Keratinocyte (primary cell): Measurements from ENCODE around the gene CDC23. TPM values are rescaled to one million over a fixed set of nuclear protein-coding genes. Genes with fewer than 3 reads are reported as not detected.

Experiments
- DNase-seq: peaks from one replicate; pipeline ENCODE4 v3.0.0-alpha.2; 2011; ENCODE audit warnings: low read depth, missing footprints, low spot score
- FAIRE-seq: peaks from 2 replicates; lab custom pipeline; 2011; peaks lifted over from hg19 to GRCh38; lab: Jason Lieb, UNC
- H2AFZ ChIP-seq: 2 replicates; pipeline ENCODE4 v1.6.0; 2012; ENCODE audit warnings: low read length, control low read depth, inconsistent platforms; ENCODE audit not compliant: control insufficient read depth
- H3K27ac ChIP-seq: 2 replicates; pipeline ENCODE4 v1.5.1; 2011; ENCODE audit warnings: low read length; ENCODE audit not compliant: control insufficient read depth, insufficient read depth
- H3K27me3 ChIP-seq: 3 replicates; pipeline ENCODE4 v1.6.0; 2011; ENCODE audit warnings: low read length; ENCODE audit not compliant: control insufficient read depth, insufficient read depth; ENCODE audit errors: extremely low read depth
- H3K36me3 ChIP-seq, 2 experiments: 2 replicates in 1 of 2; 3 replicates in 1 of 2; pipeline ENCODE4 v1.5.1; 2011; ENCODE audit warnings: low read length in 2 of 2, mild to moderate bottlenecking in 1 of 2; ENCODE audit not compliant: control insufficient read depth in 2 of 2, insufficient read depth in 2 of 2; ENCODE audit errors: extremely low read depth in 1 of 2
- H3K4me1 ChIP-seq: 3 replicates; pipeline ENCODE4 v1.5.1; 2011; ENCODE audit warnings: low read length; ENCODE audit not compliant: control insufficient read depth, insufficient read depth; ENCODE audit errors: extremely low read depth
- H3K4me2 ChIP-seq: 3 replicates; pipeline ENCODE4 v1.6.0; 2011; ENCODE audit warnings: low read depth, low read length; ENCODE audit not compliant: control insufficient read depth, insufficient read depth; ENCODE audit errors: extremely low read depth
- H3K4me3 ChIP-seq, 3 experiments: fragments of 200-600 bp in 1 of 3; sonication (generic) in 1 of 3; 2 replicates in 2 of 3; 3 replicates in 1 of 3; pipeline ENCODE4 v1.5.1; 2011 to 2016; ENCODE audit warnings: low read length in 3 of 3, mild to moderate bottlenecking in 3 of 3, control low read depth in 2 of 3, inconsistent platforms in 1 of 3, low read depth in 1 of 3, mixed read lengths in 1 of 3, mixed run types in 1 of 3, moderate library complexity in 1 of 3; ENCODE audit not compliant: control insufficient read depth in 2 of 3, insufficient read depth in 2 of 3; ENCODE audit errors: extremely low read depth in 1 of 3
- H3K79me2 ChIP-seq: 2 replicates; pipeline ENCODE4 v1.6.0; 2012; ENCODE audit warnings: low read length; ENCODE audit not compliant: control insufficient read depth, insufficient read depth
- H3K9ac ChIP-seq: 3 replicates; pipeline ENCODE4 v1.6.0; 2011; ENCODE audit warnings: low read length; ENCODE audit not compliant: control insufficient read depth, insufficient read depth; ENCODE audit errors: extremely low read depth
- H3K9me1 ChIP-seq: 3 replicates; pipeline ENCODE4 v1.6.0; 2011; ENCODE audit warnings: low read length; ENCODE audit not compliant: control insufficient read depth, insufficient read depth; ENCODE audit errors: extremely low read depth
- H3K9me3 ChIP-seq: 2 replicates; pipeline ENCODE4 v1.5.1; 2012; ENCODE audit warnings: low read depth, low read length; ENCODE audit not compliant: control insufficient read depth
- H4K20me1 ChIP-seq: 3 replicates; pipeline ENCODE4 v1.6.0; 2011; ENCODE audit warnings: low read length; ENCODE audit not compliant: control insufficient read depth, insufficient read depth; ENCODE audit errors: extremely low read depth
- EZH2 ChIP-seq: IDR thresholded peaks from one replicate; pipeline ENCODE4 v1.6.1; 2012; ENCODE audit warnings: inconsistent platforms, mild to moderate bottlenecking, low read length, moderate library complexity
- dilution Hi-C: fragments of 300-500 bp; cut with MboI; formaldehyde crosslinking; loops from one replicate; pipeline ENCODE4 v1.7.0; 2020; ENCODE audit warnings: low sequenced_read_pairs; ENCODE audit not compliant: extremely low pct_ligation_motif_present
- polyA plus RNA-seq, 5 experiments: library from polyadenylated mRNA; depleted of rRNA in 3 of 5; stranded (reverse) in 3 of 5; stranded (forward) in 1 of 5; unstranded in 1 of 5; fragments of >200 nt; gene quantifications; 1 replicate in 1 of 5; 2 replicates in 3 of 5; 3 replicates in 1 of 5; pipeline versions ENCODE4 v1.2.1 to v1.2.3, GENCODE V29; 2011 to 2012; ENCODE audit warnings: missing spikeins in 2 of 5, low read depth in 1 of 5, low replicate concordance in 1 of 5
- TF ChIP-seq, protein P1 (sequence below), 3 experiments: IDR thresholded peaks in 1 of 3; conservative IDR thresholded peaks in 1 of 3; optimal IDR thresholded peaks in 1 of 3; 2 replicates in 2 of 3; 3 replicates in 1 of 3; pipeline versions ENCODE3 to v1.5.1; 2011; ENCODE audit warnings: low read length in 3 of 3, mild to moderate bottlenecking in 3 of 3, moderate library complexity in 2 of 3, control low read depth in 1 of 3, inconsistent platforms in 1 of 3; ENCODE audit not compliant: insufficient read depth in 2 of 3; ENCODE audit errors: extremely low read depth in 1 of 3

Gene CDC23
- polyA plus RNA-seq, 1 donor (not counting 4 experiments of a cell fraction or from before 2014, with no cell fraction given), result 40.2 TPM

DNA sequence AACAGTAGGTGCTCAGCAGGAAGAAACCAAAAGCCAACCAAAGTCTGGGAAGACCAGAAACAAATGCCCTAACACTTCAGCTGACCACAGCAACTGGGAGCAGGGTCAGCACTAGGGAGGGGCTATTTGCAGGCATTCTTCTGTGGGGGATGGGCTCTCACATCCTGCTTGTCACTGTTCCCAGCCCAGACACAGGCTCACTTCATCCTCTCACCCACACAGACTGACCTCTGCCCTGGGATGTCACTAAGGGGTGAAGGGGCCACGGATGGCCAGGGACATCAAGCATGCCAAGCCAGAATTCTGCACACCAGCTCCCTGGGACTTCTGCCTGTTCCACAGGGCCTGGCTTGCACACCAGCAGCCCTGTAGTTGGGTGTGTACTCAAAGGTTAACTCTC, 32.6 kb upstream of the CDC23 start:
- DNase-seq (no peak), FAIRE-seq (no peak)
- Histone ChIP-seq H3K4me2 (no peak overlapping the region), H3K9me3 (no peaks in the 10 kb centered on the region), H3K9me1 (no peaks in the 10 kb centered on the region), H3K36me3 (no peaks in the 10 kb centered on the region), H3K4me1 (peaks cover 3% of the 10 kb centered on the region), H3K9ac (no peak overlapping the region), H4K20me1 (no peaks in the 10 kb centered on the region), H3K79me2 (no peaks in the 10 kb centered on the region), H3K27me3 (peaks cover 35% of the 10 kb centered on the region), H2AFZ (no peak overlapping the region), H3K27ac (no peak overlapping the region), H3K4me3 (no peak overlapping the region)
- no peak for TF ChIP-seq EZH2
- TF ChIP-seq, protein P1, sequence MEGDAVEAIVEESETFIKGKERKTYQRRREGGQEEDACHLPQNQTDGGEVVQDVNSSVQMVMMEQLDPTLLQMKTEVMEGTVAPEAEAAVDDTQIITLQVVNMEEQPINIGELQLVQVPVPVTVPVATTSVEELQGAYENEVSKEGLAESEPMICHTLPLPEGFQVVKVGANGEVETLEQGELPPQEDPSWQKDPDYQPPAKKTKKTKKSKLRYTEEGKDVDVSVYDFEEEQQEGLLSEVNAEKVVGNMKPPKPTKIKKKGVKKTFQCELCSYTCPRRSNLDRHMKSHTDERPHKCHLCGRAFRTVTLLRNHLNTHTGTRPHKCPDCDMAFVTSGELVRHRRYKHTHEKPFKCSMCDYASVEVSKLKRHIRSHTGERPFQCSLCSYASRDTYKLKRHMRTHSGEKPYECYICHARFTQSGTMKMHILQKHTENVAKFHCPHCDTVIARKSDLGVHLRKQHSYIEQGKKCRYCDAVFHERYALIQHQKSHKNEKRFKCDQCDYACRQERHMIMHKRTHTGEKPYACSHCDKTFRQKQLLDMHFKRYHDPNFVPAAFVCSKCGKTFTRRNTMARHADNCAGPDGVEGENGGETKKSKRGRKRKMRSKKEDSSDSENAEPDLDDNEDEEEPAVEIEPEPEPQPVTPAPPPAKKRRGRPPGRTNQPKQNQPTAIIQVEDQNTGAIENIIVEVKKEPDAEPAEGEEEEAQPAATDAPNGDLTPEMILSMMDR (optimal IDR thresholded peaks at IDR 0.05 in 1 of 3, IDR thresholded peaks at IDR 0.05 in 1 of 3, conservative IDR thresholded peaks at IDR 0.05 in 1 of 3; ENCODE audit: extremely low read depth in 1 of 3, insufficient read depth in 2 of 3, low read length in 3 of 3), result no peak
- dilution Hi-C loops, result no loop called here

DNA sequence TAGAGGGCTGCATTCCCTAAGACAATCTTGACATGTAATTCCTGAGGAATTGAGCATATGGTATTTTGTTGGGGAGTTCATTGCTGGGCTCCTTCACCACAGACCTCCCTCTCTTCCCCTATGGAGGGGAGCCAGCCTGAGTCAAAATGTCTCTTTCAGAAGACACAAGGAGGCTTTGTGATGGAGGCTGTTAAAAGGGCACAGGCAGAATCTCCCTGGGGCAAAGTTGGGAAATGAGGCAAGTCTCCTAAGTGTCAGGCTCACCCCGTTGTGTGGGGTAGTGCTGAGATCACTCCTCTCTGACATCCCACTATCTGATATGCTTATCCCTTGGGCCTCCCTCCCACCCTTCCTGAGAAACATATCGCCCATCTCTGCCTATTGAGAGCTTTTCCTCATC, 30.7 kb upstream of the CDC23 start:
- peaks cover 3% of the 10 kb centered on the region for H3K4me1 ChIP-seq
- H3K79me2 ChIP-seq, result no peaks in the 10 kb centered on the region
- no peak overlapping the region for H3K4me2 ChIP-seq
- no peak for TF ChIP-seq EZH2
- TF ChIP-seq, protein P1 (optimal IDR thresholded peaks at IDR 0.05 in 1 of 3, IDR thresholded peaks at IDR 0.05 in 1 of 3, conservative IDR thresholded peaks at IDR 0.05 in 1 of 3; ENCODE audit: extremely low read depth in 1 of 3, insufficient read depth in 2 of 3, low read length in 3 of 3), result no peak
- H2AFZ ChIP-seq, result no peak overlapping the region
- H4K20me1 ChIP-seq, result no peaks in the 10 kb centered on the region
- H3K9me3 ChIP-seq, result no peaks in the 10 kb centered on the region
- H3K27me3 ChIP-seq, result peaks cover 41% of the 10 kb centered on the region
- no peaks in the 10 kb centered on the region for H3K9me1 ChIP-seq
- H3K9ac ChIP-seq, result no peak overlapping the region
- dilution Hi-C loops, result no loop called here
- no peaks in the 10 kb centered on the region for H3K36me3 ChIP-seq
- FAIRE-seq, result no peak
- no peak overlapping the region for H3K27ac ChIP-seq
- DNase-seq, result no peak
- H3K4me3 ChIP-seq, result no peak overlapping the region
